Liver (tissue), 3 donors: ENCODE measurements around the gene LDAH.
"Not testable (repeated sequence)": the region's sequence is repeated elsewhere in the genome, so short reads cannot be mapped to it uniquely, and the experiment has no call there.

Source experiments
- ATF3 ChIP-seq: IDR thresholded peaks from 2 replicates; pipeline ENCODE4 v1.6.1; 2016; ENCODE audit warnings: antibody characterized with exemption
- CTCF ChIP-seq: fragments of 150-350 bp; IDR thresholded peaks from 2 replicates; pipeline ENCODE4 v1.5.1; 2017; ENCODE audit warnings: improper control_type of control experiment, low read depth, low read length; ENCODE audit not compliant: missing input control
- JUND ChIP-seq, 2 donors: IDR thresholded peaks; 2 replicates each; pipeline ENCODE4 v1.6.1; 2016; ENCODE audit warnings: antibody characterized with exemption in 2 of 2
- donor health status: healthy.
- donor health status: healthy.

GRCh38 chr2:20711641-20712040 is 111.3 kb downstream of the LDAH start:
- not testable (repeated sequence) for TF ChIP-seq CTCF; ATF3; JUND (IDR thresholded peaks at IDR 0.05)
